ENCODE measurements around the gene TMEM204.

TMEM204 gene

DNA sequence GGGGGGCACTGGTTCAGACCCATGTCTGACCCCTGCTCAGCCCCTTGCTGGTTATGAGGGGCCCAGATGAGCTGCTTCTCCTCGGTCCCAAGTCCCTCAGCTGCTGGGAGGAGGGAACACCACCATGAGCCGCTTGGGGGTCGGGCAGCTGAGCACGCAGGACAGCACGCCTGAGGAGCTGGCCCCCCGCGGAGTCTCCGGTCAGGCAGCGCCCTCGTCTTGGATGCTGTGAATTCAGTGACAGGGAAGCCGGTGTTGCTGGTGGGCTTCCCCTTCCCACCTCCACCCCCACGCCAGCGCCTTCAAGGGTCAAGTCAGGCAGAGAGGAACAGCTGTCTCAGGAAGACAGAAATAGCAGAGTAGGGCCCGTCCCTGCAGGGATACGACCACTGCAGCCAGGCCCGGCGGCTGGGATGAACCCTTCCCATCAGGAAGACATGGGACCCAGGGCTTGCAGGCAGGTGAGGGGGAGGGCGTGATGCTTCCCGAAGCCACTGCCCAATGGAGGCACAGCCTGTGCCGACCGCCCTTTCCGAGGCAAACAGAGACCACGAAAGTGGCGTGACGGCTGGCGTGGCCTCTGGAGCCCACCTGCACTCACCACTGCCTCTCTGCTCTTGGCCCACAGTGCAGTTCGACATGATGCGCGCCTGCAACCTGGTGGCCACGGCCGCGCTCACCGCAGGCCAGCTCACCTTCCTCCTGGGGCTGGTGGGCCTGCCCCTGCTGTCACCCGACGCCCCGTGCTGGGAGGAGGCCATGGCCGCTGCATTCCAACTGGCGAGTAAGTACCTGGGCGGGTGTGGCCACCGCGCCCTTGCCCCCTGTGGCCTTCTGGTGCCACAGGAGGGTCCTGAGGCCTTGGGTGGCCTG is 8.1 kb downstream of the TMEM204 start:
- Histone ChIP-seq H3K36me3 (ENCODE audit: control insufficient read depth in 2 of 2, insufficient read depth in 2 of 2, low read length in 2 of 2) (peaks cover 11 to 22% of the 10 kb centered on the region in 2 donors), H3K27me3 (ENCODE audit: control insufficient read depth in 1 of 2, insufficient read depth in 2 of 2, low read length in 2 of 2) (no peaks in the 10 kb centered on the region), H3K4me3 (ENCODE audit: low read length in 2 of 2) (no peak overlapping the region), H3K9ac (ENCODE audit: low read length in 2 of 2) (no peak overlapping the region), H3K9me3 (ENCODE audit: control insufficient read depth in 2 of 2, low read length in 2 of 2) (no peaks in the 10 kb centered on the region), H3K4me1 (ENCODE audit: control insufficient read depth, insufficient read depth, low read length) (peaks cover 70% of the 10 kb centered on the region), H3K27ac (ENCODE audit: low read length) (no peak overlapping the region)

DNA sequence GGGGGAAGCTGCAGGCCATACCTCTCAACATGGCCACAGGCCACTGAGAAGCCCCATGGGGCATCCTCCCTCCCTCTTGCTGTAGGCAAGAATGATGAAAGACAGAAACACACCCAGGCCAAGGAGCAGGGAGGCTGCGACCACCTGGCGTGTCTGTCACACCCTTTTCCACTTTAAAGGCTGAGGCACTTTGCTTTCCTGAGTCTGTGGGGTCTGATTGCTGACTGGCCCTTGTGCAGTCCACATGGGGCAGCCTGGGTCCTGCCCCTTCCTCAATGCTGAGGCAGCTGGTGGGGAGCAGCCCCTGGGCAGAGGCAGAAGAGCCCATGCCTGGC is 8.7 kb downstream of the TMEM204 start:
- Histone ChIP-seq H3K36me3 (ENCODE audit: control insufficient read depth in 2 of 2, insufficient read depth in 2 of 2, low read length in 2 of 2) (peaks cover 11 to 17% of the 10 kb centered on the region in 2 donors), H3K9ac (ENCODE audit: low read length in 2 of 2) (no peak overlapping the region), H3K4me1 (ENCODE audit: control insufficient read depth, insufficient read depth, low read length) (peaks cover 70% of the 10 kb centered on the region), H3K4me3 (ENCODE audit: low read length in 2 of 2) (no peak overlapping the region), H3K9me3 (ENCODE audit: control insufficient read depth in 2 of 2, low read length in 2 of 2) (no peaks in the 10 kb centered on the region), H3K27me3 (ENCODE audit: control insufficient read depth in 1 of 2, insufficient read depth in 2 of 2, low read length in 2 of 2) (no peaks in the 10 kb centered on the region), H3K27ac (ENCODE audit: low read length) (no peak overlapping the region)

DNA sequence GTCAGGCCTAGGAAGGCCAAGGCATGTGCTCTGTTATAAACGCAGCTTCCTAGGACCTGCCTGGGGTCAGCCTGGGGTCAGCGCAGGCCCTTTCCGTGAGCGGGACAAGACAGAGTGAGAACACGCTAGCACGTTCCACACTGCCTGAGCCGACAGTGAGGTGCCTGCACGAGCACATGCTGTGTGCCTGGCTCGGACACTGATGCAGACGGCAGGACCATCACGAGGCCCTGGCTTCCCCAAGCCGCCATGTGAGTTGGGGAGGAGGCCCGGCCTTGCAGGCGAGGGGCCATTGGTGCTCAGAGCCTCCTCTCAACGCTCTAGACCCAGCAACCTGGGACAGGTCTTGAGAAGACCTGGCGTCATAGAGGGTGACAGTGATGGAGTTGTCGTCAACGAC is 9.1 kb downstream of the TMEM204 start:
- H3K4me1 ChIP-seq (ENCODE audit: control insufficient read depth, insufficient read depth, low read length), result peaks cover 70% of the 10 kb centered on the region
- H3K27ac ChIP-seq (ENCODE audit: low read length), result no peak overlapping the region
- no peak overlapping the region for H3K4me3 ChIP-seq (ENCODE audit: low read length in 2 of 2)
- no peak overlapping the region for H3K9ac ChIP-seq (ENCODE audit: low read length in 2 of 2)
- peaks cover 10 to 15% of the 10 kb centered on the region in 2 donors for H3K36me3 ChIP-seq (ENCODE audit: control insufficient read depth in 2 of 2, insufficient read depth in 2 of 2, low read length in 2 of 2)
- H3K27me3 ChIP-seq (ENCODE audit: control insufficient read depth in 1 of 2, insufficient read depth in 2 of 2, low read length in 2 of 2), result no peaks in the 10 kb centered on the region
- H3K9me3 ChIP-seq (ENCODE audit: control insufficient read depth in 2 of 2, low read length in 2 of 2), result no peaks in the 10 kb centered on the region

DNA sequence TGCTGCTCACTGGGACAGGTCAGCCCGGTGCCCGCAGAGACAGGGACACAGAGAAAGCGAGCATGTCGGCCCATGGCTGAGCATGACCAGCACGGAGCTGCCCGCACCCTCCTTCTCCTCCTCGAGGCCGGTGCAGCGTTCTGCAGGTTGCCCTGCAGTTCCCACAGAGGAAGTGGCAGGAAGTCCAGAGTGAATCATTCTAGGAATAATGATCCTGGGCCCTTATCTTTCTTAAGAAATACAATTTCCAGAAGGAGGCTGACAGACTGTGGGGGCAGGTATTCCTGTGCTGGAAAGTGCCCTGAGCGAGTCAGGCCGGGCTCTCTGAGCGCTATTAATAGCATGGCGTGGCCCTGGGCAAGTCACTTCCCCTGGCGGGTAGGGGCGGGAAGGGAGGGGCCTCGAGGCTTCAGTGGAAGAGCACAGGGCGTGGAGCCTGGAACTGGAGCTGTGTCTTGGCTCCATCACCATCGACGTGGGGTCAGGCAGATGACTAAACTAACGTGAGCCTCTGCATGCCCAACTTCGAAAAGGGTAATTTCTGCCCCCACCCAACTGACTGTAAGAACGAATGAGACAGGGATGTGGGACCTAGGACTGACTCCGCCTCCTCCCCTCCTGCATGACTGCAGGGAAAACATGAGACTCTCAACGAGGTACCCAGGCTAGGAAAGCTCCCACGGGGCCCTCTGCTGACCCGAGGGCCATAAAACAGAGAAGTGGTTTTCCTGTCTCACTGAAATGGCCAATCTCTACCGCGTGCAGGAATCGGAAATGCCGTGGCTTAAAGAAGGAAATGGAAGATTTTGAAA is 9.8 kb downstream of the TMEM204 start:
- Histone ChIP-seq H3K4me3 (ENCODE audit: low read length in 2 of 2) (no peak overlapping the region), H3K4me1 (ENCODE audit: control insufficient read depth, insufficient read depth, low read length) (peaks cover 69% of the 10 kb centered on the region), H3K36me3 (ENCODE audit: control insufficient read depth in 2 of 2, insufficient read depth in 2 of 2, low read length in 2 of 2) (peaks cover 8 to 12% of the 10 kb centered on the region in 2 donors), H3K9me3 (ENCODE audit: control insufficient read depth in 2 of 2, low read length in 2 of 2) (no peaks in the 10 kb centered on the region), H3K9ac (ENCODE audit: low read length in 2 of 2) (peak overlapping the region in 1 of 2 donors; percentile 21), H3K27me3 (ENCODE audit: control insufficient read depth in 1 of 2, insufficient read depth in 2 of 2, low read length in 2 of 2) (no peaks in the 10 kb centered on the region), H3K27ac (ENCODE audit: low read length) (peak overlapping the region; percentile 37)

DNA sequence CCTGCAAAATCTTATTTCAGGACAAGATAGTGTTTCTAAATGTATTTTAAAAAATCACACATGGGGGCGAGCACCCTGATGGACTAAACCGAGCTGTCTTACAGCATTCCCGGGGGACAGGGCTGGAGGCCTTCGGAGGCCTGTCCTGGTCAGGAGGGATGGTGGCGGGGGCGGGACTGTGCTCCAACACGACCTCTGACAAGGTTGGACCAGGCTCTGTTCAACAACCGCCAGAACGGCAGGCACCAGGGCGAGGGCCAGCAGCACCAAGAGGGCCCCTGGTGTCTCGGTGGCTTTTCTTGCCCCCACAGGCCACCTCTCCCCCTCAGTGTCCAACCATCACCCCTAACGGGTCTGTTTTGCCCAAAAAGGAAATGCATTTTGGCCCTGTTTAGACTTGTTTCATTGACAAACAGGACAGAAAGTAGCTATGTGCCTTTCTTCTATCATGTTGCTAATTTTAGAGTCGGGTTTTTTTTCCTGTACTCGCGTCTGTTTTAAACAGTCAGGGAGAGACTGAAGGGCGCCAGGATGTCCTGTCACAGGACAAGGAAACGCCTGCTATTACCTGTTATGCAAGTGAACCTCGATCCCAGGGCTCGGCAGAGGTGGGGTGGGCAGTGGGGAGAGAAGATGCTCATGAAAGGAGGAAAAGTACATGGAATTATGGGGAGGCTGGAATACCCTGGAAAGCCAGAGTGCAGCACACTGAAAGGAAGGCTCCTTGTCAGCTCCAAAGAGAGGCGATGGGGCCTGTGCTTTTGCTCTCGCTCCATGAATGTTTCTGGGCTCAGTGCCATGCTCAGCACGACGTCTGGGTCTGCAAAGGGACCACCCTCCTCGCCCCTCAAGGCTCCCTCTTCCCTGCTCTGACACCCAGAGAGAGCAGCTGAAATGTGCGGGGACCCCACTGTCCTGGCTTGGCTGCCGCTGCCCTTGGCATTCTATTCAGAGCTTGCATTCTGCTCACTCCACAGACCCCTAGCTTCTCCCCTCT is 11.9 kb downstream of the TMEM204 start:
- Histone ChIP-seq H3K9me3 (ENCODE audit: control insufficient read depth in 2 of 2, low read length in 2 of 2) (no peaks in the 10 kb centered on the region), H3K27me3 (ENCODE audit: control insufficient read depth in 1 of 2, insufficient read depth in 2 of 2, low read length in 2 of 2) (no peaks in the 10 kb centered on the region), H3K9ac (ENCODE audit: low read length in 2 of 2) (peak overlapping the region; percentile 38 to 55), H3K27ac (ENCODE audit: low read length) (peak overlapping the region; percentile 85), H3K36me3 (ENCODE audit: control insufficient read depth in 2 of 2, insufficient read depth in 2 of 2, low read length in 2 of 2) (peaks cover 6 to 12% of the 10 kb centered on the region in 2 donors), H3K4me1 (ENCODE audit: control insufficient read depth, insufficient read depth, low read length) (peaks cover 72% of the 10 kb centered on the region), H3K4me3 (ENCODE audit: low read length in 2 of 2) (peak overlapping the region; percentile 62 to 65)

DNA sequence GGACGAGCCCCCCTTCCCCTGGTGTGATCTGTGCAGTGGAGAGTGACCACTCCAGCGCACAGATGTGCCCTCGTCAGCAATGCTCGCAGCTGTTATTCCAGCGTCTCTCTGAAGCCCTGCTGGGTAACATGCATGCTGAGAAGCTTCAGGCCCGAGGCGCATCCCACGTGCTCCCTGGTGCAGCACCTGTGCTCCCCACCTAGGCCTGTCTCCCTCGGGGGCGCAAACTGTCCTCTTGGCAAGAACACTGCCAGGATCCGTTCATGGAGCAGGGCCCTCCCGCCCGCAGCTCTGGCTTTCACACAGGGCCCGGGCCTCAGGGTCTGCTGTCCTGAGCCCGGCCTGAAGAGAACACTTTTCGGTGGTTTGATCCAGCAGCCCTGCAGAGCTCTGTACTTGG is 13.0 kb downstream of the TMEM204 start:
- Histone ChIP-seq H3K9me3 (ENCODE audit: control insufficient read depth in 2 of 2, low read length in 2 of 2) (no peaks in the 10 kb centered on the region), H3K4me3 (ENCODE audit: low read length in 2 of 2) (no peak overlapping the region), H3K9ac (ENCODE audit: low read length in 2 of 2) (peak overlapping the region in 1 of 2 donors; percentile 5), H3K27me3 (ENCODE audit: control insufficient read depth in 1 of 2, insufficient read depth in 2 of 2, low read length in 2 of 2) (no peaks in the 10 kb centered on the region), H3K36me3 (ENCODE audit: control insufficient read depth in 2 of 2, insufficient read depth in 2 of 2, low read length in 2 of 2) (peaks cover 3 to 11% of the 10 kb centered on the region in 2 donors), H3K27ac (ENCODE audit: low read length) (peak overlapping the region; percentile 85), H3K4me1 (ENCODE audit: control insufficient read depth, insufficient read depth, low read length) (peaks cover 83% of the 10 kb centered on the region)

DNA sequence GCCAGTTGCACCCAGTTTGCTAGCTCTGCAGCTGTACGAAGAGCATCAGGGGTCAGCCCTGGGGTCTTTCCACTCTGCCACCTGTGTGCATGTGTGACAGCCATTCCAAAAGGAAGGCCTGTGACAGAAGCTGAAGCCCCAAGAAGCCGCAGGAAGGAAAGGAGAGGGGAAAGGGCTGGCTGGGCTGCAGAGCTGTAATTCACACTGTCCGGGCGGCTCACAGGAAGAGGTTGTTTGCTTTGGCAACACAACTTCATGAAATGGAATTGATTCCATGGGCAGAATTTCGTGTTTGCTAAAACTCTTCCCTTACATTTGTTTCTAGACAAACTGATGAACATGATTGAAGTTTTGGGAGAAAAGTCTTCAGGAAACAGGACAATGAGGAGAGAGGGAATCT is 14.8 kb downstream of the TMEM204 start:
- H3K27ac ChIP-seq (ENCODE audit: low read length), result peak overlapping the region; percentile 55
- H3K27me3 ChIP-seq (ENCODE audit: control insufficient read depth in 1 of 2, insufficient read depth in 2 of 2, low read length in 2 of 2), result no peaks in the 10 kb centered on the region
- no peak overlapping the region for H3K4me3 ChIP-seq (ENCODE audit: low read length in 2 of 2)
- H3K4me1 ChIP-seq (ENCODE audit: control insufficient read depth, insufficient read depth, low read length), result peaks cover 73% of the 10 kb centered on the region
- H3K9ac ChIP-seq (ENCODE audit: low read length in 2 of 2), result no peak overlapping the region
- peaks cover 0 to 4% of the 10 kb centered on the region in 2 donors for H3K36me3 ChIP-seq (ENCODE audit: control insufficient read depth in 2 of 2, insufficient read depth in 2 of 2, low read length in 2 of 2)
- H3K9me3 ChIP-seq (ENCODE audit: control insufficient read depth in 2 of 2, low read length in 2 of 2), result no peaks in the 10 kb centered on the region

DNA sequence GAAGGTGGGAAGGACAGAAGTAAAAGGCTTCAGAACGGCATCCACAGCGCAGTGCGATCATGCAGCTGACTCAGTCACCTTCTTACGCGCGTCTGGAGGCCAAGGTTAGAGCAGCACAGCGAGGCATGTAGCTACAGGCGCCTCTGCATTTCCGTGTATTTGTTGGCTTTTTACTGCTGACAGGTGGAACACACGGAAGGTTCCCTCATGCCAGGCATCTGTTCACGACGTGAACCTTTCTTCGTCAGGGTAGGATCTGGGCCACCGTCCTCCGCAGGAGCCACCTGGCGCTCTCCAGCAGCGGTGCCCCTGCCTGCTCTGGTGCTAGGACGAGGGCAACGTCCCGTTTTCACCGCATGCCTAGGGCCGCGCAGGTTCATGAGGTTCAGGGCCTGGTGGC is 15.3 kb downstream of the TMEM204 start:
- Histone ChIP-seq H3K4me3 (ENCODE audit: low read length in 2 of 2) (no peak overlapping the region), H3K9ac (ENCODE audit: low read length in 2 of 2) (no peak overlapping the region), H3K9me3 (ENCODE audit: control insufficient read depth in 2 of 2, low read length in 2 of 2) (no peaks in the 10 kb centered on the region), H3K4me1 (ENCODE audit: control insufficient read depth, insufficient read depth, low read length) (peaks cover 72% of the 10 kb centered on the region), H3K27me3 (ENCODE audit: control insufficient read depth in 1 of 2, insufficient read depth in 2 of 2, low read length in 2 of 2) (no peaks in the 10 kb centered on the region), H3K27ac (ENCODE audit: low read length) (no peak overlapping the region), H3K36me3 (ENCODE audit: control insufficient read depth in 2 of 2, insufficient read depth in 2 of 2, low read length in 2 of 2) (peaks cover 0 to 6% of the 10 kb centered on the region in 2 donors)

DNA sequence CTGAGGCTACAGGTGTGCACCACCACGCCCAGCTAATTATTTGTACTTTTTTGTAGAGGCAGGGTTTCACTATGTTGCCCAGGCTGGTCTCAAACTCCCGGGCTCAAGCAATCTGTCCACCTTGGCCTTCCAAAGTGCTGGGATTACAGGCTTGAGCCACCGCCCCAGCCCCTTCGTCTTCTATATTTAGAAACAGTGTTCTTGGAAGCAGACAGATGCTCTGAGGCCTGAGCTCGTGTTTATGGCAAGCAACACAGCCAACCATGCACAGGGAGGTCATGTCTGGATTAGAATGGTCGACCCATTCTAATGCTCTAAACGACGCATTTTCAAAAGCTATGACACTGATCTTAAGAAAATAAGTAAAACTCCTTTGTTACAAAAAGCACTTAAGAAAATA is 16.6 kb downstream of the TMEM204 start:
- no peaks in the 10 kb centered on the region for H3K27me3 ChIP-seq (ENCODE audit: control insufficient read depth in 1 of 2, insufficient read depth in 2 of 2, low read length in 2 of 2)
- H3K4me1 ChIP-seq (ENCODE audit: control insufficient read depth, insufficient read depth, low read length), result peaks cover 74% of the 10 kb centered on the region
- H3K9ac ChIP-seq (ENCODE audit: low read length in 2 of 2), result no peak overlapping the region
- H3K9me3 ChIP-seq (ENCODE audit: control insufficient read depth in 2 of 2, low read length in 2 of 2), result no peaks in the 10 kb centered on the region
- H3K36me3 ChIP-seq (ENCODE audit: control insufficient read depth in 2 of 2, insufficient read depth in 2 of 2, low read length in 2 of 2), result peaks cover 2 to 12% of the 10 kb centered on the region in 2 donors
- peak overlapping the region in 1 of 2 donors; percentile 15 for H3K4me3 ChIP-seq (ENCODE audit: low read length in 2 of 2)
- peak overlapping the region; percentile 49 for H3K27ac ChIP-seq (ENCODE audit: low read length)

DNA sequence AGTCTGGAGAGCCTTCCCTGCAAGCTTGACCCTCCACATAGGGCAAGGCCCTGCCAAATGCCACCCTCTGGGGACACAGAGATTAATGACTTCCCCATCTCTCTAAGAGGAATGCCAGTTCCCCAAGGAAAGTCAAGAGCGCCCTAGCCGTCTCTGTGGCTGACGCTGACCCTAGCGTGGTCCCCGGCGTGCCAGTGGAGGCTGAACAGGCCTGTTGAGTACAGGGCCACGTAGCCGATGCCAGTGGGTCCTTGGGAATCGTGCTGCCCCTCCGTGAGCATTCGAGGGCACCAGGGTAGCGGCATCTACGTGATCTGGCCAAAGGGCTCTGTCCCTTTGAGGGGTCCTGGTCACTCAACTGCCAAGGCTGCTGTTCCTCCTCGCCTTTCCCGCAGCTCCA is 17.2 kb downstream of the TMEM204 start:
- Histone ChIP-seq H3K4me3 (ENCODE audit: low read length in 2 of 2) (no peak overlapping the region), H3K9me3 (ENCODE audit: control insufficient read depth in 2 of 2, low read length in 2 of 2) (no peaks in the 10 kb centered on the region), H3K27ac (ENCODE audit: low read length) (peak overlapping the region; percentile 49), H3K9ac (ENCODE audit: low read length in 2 of 2) (no peak overlapping the region), H3K4me1 (ENCODE audit: control insufficient read depth, insufficient read depth, low read length) (peaks cover 68% of the 10 kb centered on the region), H3K36me3 (ENCODE audit: control insufficient read depth in 2 of 2, insufficient read depth in 2 of 2, low read length in 2 of 2) (peaks cover 4 to 14% of the 10 kb centered on the region in 2 donors), H3K27me3 (ENCODE audit: control insufficient read depth in 1 of 2, insufficient read depth in 2 of 2, low read length in 2 of 2) (no peaks in the 10 kb centered on the region)
